NCI-H82 treated with DMSO at 0.1 percent for 48 hours (cell line): ENCODE data around the gene HCAR3.
"Not testable (repeated sequence)": the region's sequence is repeated elsewhere in the genome, so short reads cannot be mapped to it uniquely, and the experiment has no call there.

Source experiments
- DNase-seq: peaks from one replicate; lab custom pipeline; 2025; ENCODE audit not compliant: unreplicated experiment; lab: John Stamatoyannopoulos, UW

Gene HCAR3

GRCh38 chr12:122724641-122725243, 8.1 kb upstream of the HCAR3 start:
- no peak for DNase-seq

DNA sequence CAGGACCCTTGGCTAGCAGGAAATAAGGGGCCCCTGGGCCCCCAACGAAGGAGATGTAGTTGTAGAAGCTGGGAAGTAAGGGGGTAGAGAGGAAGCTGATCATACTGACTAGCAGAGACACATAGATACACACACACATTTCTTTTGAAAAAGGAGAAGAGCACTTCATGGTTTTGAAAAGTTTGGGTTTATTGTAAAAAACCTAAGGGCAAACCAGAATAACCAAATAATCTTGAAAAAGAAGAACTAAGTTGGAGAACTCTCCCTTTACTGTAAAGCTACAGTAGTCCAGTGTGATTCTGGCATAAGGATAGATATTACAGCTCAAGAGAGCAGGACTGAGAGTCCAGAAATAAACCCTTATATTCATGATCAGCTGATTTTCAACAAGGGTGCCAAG, 5.8 kb upstream of the HCAR3 start:
- no peak for DNase-seq

- no peak for DNase-seq
These were observed 4.5 kb upstream of the HCAR3 start for GRCh38 chr12:122721057-122721545.

- not testable (repeated sequence) for DNase-seq
These were observed 1.4 kb downstream of the HCAR3 start for GRCh38 chr12:122715211-122715610.

GRCh38 chr12:122713491-122714188, 3.0 kb downstream of the HCAR3 start:
- not testable (repeated sequence) for DNase-seq

- not testable (repeated sequence) for DNase-seq
These were observed 5.3 kb downstream of the HCAR3 start for GRCh38 chr12:122711266-122711665.

DNA sequence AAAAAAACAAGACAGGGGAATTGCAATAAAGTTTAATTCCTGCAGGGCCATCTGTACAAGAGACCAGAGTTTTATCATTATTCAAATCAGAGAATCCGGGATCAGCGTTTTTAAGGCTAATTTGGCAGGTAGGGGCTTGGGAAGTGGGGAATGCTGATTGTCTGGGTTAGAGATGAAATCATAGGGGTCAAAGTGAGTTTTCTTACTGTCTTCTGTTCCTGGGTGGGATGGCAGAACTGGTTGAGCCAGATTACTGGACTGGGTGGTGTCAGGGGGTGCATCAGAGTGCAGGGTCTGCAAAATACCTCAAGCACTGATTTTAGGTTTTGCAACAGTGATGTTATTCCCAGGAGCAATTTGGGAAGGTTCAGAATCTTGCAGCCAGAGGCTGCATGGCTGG, 6.3 kb downstream of the HCAR3 start:
- DNase-seq, result not testable (repeated sequence)

- not testable (repeated sequence) for DNase-seq
These were observed 7.3 kb downstream of the HCAR3 start for GRCh38 chr12:122709287-122709686.

- not testable (repeated sequence) for DNase-seq
These were observed 12.8 kb downstream of the HCAR3 start for GRCh38 chr12:122703841-122704240.

DNA sequence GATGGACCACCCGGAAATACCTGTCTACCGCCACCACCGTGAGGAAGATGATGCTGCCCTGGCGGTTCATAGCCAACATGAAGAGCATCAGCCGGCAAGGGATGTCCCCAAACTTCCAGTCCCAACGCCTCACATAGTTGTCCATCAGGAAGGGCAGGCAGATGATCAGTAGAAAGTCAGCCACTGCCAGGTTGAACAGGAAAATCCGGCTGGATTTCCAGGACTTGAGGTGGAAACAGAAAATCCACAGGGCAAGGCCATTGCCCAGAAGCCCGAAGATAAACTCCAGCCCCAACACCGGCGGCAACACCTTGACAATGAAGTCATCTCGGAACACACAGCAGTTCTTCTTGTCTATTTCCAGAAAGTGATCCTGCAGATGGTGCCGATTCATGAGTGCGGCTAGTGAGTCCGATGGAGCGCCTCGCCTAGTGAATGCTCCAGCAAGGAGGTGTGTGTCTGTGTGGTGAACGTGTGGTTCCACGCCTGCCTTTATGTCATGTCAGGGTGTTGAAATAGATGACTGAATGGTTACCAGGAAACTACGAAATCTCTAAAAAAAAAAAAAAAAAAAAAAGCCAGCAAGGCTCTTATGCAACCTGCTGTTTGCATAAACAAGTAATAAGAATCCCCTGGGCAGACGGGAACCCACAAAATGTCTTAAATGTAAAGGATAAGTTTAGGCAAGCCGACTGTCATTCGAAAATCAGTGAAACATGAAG, 13.6 kb downstream of the HCAR3 start, which contains the start of gene HCAR2:
TSS of gene HCAR2 (minus strand) at position 468 of the 722 bp plus-strand sequence. CDS start at position 394, 74 bp downstream.
- DNase-seq, result not testable (repeated sequence)

- not testable (repeated sequence) for DNase-seq
These were observed 15.1 kb downstream of the HCAR3 start for GRCh38 chr12:122701481-122701880.

DNA sequence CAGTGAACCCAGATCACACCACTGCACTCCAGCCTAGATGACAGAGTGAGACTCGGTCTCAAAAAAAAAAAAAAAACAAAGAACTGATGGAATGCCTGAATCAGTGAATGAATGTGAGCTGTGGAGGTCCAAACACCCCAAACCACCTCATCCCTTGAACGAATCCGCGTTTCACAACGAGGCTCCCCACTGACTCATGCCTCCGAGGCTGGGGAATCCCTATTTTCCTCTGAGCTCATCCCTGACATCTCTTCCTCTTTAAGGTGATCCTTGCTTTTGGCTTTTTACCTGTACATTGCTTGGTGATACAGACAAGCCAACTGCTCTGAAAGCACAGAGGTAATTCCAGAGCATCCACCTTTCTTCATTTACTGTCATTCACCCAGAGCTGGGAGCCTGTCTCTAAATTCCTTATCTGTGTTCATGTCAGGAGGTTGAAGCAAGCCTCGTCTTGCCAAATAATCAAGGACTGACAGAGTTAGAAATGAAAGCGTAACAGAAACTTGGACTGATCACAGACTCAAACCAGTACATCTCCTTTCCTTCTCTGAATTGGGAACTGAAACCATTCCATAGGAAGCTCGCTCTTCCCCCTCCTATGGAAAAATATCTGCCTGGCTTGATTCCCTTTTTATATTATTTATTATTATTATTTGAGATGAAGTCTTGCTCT, 16.4 kb downstream of the HCAR3 start:
- DNase-seq, result not testable (repeated sequence)

GRCh38 chr12:122696922-122697321, 19.7 kb downstream of the HCAR3 start:
- not testable (repeated sequence) for DNase-seq

DNA sequence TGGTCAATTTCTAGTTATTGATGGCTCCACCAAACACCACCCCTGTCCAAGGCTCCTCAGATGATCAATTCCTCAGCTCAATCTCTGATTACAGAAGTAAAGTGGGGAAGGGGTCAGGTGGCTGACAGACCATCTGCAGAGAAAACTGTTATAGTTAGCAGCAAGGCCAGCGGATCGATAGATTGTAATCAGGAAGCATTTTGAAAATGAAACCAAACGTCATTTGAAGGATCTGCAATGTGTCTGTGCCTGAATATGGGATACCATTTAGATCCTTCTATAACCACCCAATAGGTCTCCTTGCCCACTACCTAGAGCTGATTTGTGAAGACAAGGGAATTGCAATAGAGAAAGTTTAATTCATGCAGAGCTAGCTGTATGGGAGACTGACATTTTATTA, 25.0 kb downstream of the HCAR3 start:
- no peak for DNase-seq

- DNase-seq, result no peak
These were observed 28.3 kb downstream of the HCAR3 start for GRCh38 chr12:122688291-122688690.

- DNase-seq, result no peak
These were observed 29.5 kb downstream of the HCAR3 start for GRCh38 chr12:122687086-122687485.

DNA sequence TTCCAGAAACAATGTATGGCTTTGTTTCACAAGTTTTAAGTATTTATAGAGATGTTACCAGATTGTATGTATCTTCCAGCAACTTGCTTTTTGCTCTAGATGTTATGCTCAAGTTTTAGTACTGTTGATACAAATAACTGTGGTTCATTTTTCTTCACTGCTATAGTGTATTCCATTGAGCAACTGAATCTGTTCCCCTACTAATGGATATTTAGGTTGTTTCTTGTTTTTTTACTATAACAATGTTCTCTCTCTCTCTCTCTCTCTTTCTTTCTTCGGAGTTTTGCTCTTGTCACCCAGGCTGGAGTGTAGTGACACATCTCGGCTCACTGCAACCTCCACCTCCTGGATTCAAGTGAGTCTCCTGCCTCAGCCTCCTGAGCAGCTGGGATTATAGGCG, 30.1 kb downstream of the HCAR3 start:
- no peak for DNase-seq

DNA sequence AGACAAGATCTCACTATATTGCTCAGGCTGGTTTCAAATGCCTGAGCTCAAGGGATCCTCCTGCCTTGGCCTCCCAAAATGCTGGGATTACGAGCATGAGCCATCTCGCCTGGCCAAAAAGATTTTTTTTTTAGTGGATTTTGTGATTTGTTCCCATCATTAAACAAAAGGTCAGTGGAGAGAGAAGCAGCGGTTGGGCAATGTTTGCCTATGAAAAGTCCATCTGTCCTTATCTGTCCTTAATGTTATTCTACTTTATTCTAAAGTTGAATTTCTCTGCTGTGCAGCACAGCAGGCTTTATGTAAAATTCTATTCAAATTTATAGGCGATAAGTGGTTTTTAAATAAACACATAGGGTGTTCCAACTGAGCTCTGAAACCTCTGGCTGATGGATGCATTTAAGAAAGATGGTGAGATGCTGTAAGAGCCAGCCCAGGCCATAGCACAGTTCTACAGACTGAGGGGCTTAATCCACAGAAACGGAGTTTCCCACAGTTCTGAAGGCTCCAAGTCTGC, 32.3 kb downstream of the HCAR3 start:
- DNase-seq, result no peak

- DNase-seq, result no peak
These were observed 34.8 kb downstream of the HCAR3 start for GRCh38 chr12:122681814-122682213.

- not testable (repeated sequence) for DNase-seq
These were observed 35.6 kb downstream of the HCAR3 start for GRCh38 chr12:122680989-122681388.

DNA sequence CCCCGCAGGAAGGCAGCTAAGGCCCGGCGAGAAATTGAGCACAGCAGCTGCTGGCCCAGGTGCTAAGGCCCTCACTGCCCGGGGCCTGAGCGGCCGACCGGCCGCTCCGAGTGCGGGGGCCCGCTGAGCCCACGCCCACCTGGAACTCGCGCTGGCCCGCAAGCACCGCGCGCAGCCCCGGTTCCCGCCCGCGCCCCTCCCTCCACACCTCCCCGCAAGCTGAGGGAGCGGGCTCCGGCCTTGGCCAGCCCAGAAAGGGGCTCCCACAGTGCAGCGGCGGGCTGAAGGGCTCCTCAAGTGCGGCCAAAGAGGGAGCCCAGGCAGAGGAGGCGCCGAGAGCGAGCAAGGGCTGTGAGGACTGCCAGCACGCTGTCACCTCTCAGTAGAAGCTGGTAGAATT, 39.8 kb downstream of the HCAR3 start:
- DNase-seq, result not testable (repeated sequence)
